ENCODE results near the gene ZNF581. TPM values are rescaled to one million over a fixed set of nuclear protein-coding genes. Genes with fewer than 3 reads are reported as not detected.

ZNF581 gene
- total RNA-seq, 4 donors from 2014 or later: 11.8 to 20.2 (median 14.0) TPM

DNA sequence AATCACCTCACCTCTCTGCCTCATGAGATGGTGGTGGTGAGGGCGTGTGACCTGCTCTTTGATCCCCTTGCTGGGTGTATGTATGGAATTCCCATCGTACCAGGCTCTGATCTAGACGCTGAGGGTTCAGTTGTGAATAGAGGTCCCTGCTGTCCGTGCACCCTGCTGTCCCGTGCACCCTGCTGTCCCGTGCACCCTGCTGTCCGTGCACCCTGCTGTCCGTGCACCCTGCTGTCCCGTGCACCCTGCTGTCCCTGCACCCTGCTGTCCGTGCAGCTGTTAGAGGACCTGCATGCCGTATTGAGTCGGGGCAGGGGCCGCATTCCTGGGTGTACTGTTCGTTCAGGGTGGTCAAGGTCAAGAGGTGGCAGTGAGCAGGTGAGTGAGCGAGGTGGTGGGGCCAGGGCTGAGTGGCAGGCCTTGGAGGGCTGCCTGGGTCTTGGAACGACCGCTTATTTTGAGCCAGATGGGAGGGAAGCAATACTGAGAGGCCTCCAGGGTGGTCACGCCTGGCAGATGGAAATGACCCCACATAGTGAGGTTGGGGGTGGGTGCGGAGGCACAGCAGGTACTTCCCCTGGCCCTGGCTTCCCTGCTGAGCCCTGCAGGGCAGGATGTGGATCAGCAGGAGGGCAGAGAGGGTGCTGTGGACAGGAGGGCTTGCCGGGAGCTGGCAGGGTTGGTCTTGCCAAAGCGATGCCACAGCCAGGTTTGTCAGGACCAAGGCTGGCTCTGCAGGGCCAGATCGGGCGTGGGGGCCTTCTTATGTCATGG lies 27.0 kb downstream of the ZNF581 start:
- TF ChIP-seq POLR2A (IDR thresholded peaks at IDR 0.05): no peak
- TF ChIP-seq, protein P1, sequence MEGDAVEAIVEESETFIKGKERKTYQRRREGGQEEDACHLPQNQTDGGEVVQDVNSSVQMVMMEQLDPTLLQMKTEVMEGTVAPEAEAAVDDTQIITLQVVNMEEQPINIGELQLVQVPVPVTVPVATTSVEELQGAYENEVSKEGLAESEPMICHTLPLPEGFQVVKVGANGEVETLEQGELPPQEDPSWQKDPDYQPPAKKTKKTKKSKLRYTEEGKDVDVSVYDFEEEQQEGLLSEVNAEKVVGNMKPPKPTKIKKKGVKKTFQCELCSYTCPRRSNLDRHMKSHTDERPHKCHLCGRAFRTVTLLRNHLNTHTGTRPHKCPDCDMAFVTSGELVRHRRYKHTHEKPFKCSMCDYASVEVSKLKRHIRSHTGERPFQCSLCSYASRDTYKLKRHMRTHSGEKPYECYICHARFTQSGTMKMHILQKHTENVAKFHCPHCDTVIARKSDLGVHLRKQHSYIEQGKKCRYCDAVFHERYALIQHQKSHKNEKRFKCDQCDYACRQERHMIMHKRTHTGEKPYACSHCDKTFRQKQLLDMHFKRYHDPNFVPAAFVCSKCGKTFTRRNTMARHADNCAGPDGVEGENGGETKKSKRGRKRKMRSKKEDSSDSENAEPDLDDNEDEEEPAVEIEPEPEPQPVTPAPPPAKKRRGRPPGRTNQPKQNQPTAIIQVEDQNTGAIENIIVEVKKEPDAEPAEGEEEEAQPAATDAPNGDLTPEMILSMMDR (IDR thresholded peaks at IDR 0.05): no peak
- no peaks in the 10 kb centered on the region for H3K9me3 ChIP-seq
- peaks cover 8 to 59% (median 14%) of the 10 kb centered on the region in 3 donors for H3K4me1 ChIP-seq
- intact Hi-C loops (cut with DNase I): no loop called here
- H3K27ac ChIP-seq: no peak overlapping the region
- no peaks in the 10 kb centered on the region for H3K27me3 ChIP-seq
- H3K36me3 ChIP-seq: peaks cover 46 to 89% (median 51%) of the 10 kb centered on the region in 3 donors
- 78 to 81% methylated on average over 14 to 22 of the region's 23 CpGs for WGBS, 2 donors
- H3K4me3 ChIP-seq: no peak overlapping the region
- no peak for DNase-seq

DNA sequence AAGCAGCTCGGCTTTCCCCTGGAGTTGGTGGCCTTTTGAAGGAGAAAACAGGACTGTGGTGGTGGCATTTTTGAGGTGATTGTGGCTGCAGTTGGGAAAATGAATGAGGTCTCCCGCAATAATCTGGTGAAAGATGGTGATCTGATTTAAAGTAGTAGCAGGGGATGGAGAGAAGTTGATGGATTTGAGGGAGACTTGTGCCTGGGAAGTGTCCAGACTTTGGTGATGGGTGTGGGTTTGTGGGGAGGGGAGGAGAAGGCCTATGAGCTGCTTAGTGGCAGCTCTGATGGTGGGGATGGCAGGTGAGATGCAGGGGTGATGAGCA lies 27.6 kb downstream of the ZNF581 start:
- intact Hi-C loops (cut with DNase I): no loop called here
- H3K27me3 ChIP-seq: no peaks in the 10 kb centered on the region
- H3K4me1 ChIP-seq: peaks cover 13 to 63% (median 18%) of the 10 kb centered on the region in 3 donors
- no peak for DNase-seq
- no peak overlapping the region for H3K4me3 ChIP-seq
- H3K36me3 ChIP-seq: peaks cover 41 to 84% (median 48%) of the 10 kb centered on the region in 3 donors
- WGBS, 2 donors: 50 to 60% methylated on average over 2 of the region's 2 CpGs
- TF ChIP-seq, protein P1 (IDR thresholded peaks at IDR 0.05): no peak
- TF ChIP-seq POLR2A (IDR thresholded peaks at IDR 0.05): no peak
- H3K27ac ChIP-seq: no peak overlapping the region
- H3K9me3 ChIP-seq: no peaks in the 10 kb centered on the region

DNA sequence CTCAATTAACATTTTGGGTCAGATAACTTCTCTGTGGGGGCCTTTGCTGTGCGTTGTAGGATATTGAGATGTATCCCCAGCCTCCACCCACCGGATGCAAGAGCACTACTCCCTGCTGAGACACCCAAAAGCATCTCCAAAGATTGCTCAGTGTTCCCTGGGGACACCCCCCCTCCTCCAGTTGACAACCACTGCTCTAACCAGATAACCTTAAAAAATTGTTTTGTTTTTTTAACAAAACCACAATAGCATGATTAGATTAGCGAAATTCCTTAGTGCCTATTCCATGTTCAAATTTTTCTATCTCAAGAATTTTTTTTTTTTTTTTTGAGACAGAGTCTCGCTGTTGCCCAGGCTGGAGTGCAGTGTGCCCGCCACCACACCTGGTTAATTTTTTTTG lies 29.0 kb downstream of the ZNF581 start:
- H3K4me1 ChIP-seq: peaks cover 27 to 67% (median 31%) of the 10 kb centered on the region in 3 donors
- H3K36me3 ChIP-seq: peaks cover 28 to 70% (median 34%) of the 10 kb centered on the region in 3 donors
- WGBS, 2 donors: 82 to 83% methylated on average over 5 of the region's 5 CpGs

DNA sequence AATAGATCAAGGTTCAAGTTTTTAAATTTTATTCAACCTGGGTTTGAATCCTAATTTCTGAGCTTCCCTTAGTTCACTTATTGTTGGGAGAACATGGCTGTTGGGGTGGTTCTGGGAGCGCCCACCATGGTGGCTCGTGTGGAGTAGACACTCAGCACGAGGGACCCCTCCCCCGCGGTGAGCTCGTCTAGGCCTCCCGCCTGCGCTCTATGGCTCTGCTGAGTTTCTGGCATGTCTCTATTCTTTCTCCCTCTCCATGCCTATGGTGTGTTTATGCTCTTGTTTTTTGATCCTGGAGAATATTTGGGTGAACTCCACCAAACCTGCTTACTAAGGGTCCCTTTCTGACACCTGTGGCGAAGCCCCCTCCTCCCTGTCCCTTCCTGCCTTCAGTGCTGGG lies 30.0 kb downstream of the ZNF581 start:
- Histone ChIP-seq H3K36me3 (peaks cover 26 to 70% (median 27%) of the 10 kb centered on the region in 3 donors), H3K27ac (peak overlapping the region in 2 of 4 donors; percentile 14 to 93), H3K9me3 (no peaks in the 10 kb centered on the region), H3K27me3 (no peaks in the 10 kb centered on the region), H3K4me1 (peaks cover 32 to 67% (median 33%) of the 10 kb centered on the region in 3 donors), H3K4me3 (no peak overlapping the region)
- 68 to 73% methylated on average over 7 to 9 of the region's 9 CpGs for WGBS, 2 donors
- intact Hi-C loops (cut with DNase I): no loop called here
- no peak for TF ChIP-seq POLR2A (IDR thresholded peaks at IDR 0.05)
- TF ChIP-seq, protein P1 (IDR thresholded peaks at IDR 0.05): no peak
- DNase-seq: no peak

More for the DNA sequence above, 29.0 kb downstream of the ZNF581 start:
- Histone ChIP-seq H3K9me3 (no peaks in the 10 kb centered on the region), H3K4me3 (no peak overlapping the region), H3K27ac (no peak overlapping the region), H3K27me3 (no peaks in the 10 kb centered on the region)
- intact Hi-C loops (cut with DNase I): no loop called here
- no peak for TF ChIP-seq POLR2A (IDR thresholded peaks at IDR 0.05)
- TF ChIP-seq, protein P1 (IDR thresholded peaks at IDR 0.05): no peak
- DNase-seq: no peak

DNA sequence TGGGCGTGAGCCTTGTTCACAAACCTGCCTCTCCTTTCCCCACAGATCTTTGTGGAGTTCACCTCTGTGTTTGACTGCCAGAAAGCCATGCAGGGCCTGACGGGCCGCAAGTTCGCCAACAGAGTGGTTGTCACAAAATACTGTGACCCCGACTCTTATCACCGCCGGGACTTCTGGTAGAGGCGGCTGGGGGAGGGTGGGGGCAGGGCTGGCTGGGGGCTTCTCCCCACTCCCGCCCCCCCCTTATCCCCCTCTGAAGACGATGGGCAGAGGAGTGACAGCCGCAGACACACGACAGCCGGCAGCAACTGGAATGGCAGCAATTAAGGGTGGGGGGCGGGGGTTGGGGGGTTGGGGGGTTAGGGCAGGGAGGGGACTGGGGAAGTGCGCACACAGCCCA lies 30.4 kb downstream of the ZNF581 start:
- peaks cover 32 to 69% (median 33%) of the 10 kb centered on the region in 3 donors for H3K4me1 ChIP-seq
- peak overlapping the region in 3 of 4 donors; percentile 14 to 93 (median 82) for H3K27ac ChIP-seq
- no peak overlapping the region for H3K4me3 ChIP-seq
- TF ChIP-seq, protein P1 (IDR thresholded peaks at IDR 0.05): no peak
- TF ChIP-seq POLR2A (IDR thresholded peaks at IDR 0.05): no peak
- no peak for DNase-seq
- no peaks in the 10 kb centered on the region for H3K27me3 ChIP-seq
- intact Hi-C loops (cut with DNase I): no loop called here
- no peaks in the 10 kb centered on the region for H3K9me3 ChIP-seq
- WGBS, 2 donors: 94 to 100% methylated on average over 1 to 2 of the region's 15 CpGs
- peaks cover 26 to 70% (median 27%) of the 10 kb centered on the region in 3 donors for H3K36me3 ChIP-seq

Data from esophagus squamous epithelium (tissue), 5 donors.